CMK (cell line): ENCODE measurements around the gene OSBP2.

Source experiments
- DNase-seq: peaks from one replicate; pipeline ENCODE4 v3.0.0-alpha.2; 2010; ENCODE audit warnings: low read depth

Gene OSBP2

DNA sequence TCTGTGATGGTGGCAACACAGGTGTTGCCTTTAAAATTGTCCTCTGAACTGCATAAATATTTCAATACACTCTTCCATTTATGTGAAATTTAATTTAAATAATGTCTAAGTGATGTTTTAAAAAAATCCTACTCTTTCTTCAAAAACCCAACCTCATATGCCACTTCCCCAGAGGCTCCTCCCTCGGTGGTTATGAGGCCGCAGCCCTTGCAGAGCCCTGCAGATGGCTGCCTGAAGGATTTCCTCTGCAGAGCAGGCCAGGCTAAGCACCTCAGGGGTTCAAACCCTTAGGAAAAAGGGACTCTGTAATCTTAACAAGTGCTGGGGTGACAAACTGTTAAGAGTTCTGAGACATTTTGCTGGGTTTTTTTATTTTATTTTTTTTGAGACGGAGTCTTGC, 248.7 kb downstream of the OSBP2 start:
- DNase-seq, result no peak

DNA sequence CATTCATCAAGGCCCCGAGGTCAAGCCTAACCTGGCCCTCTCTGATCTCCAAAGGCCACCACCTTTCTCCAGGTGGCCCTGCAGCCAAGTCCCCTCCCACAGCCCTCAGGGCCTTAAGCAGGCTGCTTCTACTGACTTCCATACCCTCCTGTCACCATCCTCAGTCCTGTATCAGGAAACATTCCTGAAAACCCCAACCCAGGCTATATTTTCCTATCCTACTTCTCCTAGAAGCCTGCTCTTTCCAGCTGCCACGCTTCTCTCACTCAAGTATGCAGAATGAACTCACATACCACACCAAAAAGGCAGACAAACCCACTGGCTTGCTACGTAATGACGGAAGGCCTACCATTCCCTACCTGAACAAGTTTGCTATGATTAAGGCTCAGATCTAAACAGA, 250.3 kb downstream of the OSBP2 start:
- no peak for DNase-seq

DNA sequence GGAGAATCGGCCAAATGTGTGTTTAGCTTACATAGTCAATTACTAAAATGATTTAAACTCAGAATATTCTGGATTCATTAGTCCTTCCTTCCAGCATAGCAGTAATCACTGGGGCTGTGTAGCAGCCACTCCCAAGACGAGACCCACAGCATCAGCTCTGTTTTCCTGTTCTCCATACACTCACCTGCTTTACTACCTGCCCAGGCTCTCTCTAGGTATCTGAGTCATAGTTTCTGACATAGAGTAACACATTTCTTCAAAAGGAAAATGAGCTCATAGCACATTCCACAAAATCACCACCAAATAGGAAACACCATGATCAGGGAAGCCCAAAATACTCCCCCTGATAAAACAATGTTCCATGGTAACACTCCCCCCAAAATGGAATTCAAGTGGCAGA, 251.0 kb downstream of the OSBP2 start:
- no peak for DNase-seq

DNA sequence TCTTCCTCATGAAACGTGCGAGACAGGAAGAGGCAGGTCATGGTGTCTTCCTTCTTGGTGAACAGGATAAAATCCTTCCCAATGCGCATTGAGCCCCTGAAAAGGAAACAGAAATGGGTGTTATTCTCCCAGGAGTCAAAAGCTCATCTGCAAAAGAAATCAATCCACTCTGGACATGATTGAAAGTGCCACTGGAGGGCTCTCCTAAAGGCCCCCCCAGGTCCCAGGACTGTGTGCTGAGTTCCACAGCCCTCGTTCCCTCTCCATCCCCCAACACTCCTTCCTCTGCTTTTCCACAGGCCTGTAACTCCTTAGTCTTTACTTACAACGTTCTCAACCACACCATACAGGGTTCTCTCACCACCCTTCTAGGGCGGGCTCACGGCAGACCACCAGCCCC, 251.7 kb downstream of the OSBP2 start:
- no peak for DNase-seq

DNA sequence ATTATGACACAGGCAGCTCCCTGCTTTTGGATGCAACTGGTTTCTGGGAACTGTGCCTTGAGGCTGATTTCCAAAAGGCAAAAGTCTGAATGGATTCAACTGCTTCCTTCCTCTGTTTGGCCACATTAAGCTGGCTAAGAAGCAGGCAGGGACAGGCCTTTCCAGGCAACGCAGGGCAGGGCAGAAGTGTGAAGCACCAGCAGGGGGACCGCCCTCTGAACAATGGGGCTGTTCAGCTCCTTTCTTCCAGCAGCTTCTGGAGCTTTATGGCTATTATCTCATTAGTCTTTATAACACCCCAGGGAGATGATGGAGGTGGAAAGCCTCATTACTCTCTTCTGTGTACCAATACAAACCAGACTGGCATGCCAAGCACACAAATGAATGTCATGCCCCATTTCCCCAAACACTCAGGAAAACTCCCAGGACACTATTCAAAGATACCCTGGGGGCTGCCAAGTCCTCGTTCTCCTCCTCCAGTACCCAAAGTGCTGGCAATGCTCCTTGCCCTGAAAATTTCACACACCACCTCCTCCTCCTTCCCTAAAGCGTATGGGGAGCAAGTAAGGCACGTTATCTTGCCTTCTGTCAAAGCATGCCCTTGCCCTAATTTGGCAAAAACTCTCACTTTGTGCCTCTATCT, 252.6 kb downstream of the OSBP2 start:
- no peak for DNase-seq

DNA sequence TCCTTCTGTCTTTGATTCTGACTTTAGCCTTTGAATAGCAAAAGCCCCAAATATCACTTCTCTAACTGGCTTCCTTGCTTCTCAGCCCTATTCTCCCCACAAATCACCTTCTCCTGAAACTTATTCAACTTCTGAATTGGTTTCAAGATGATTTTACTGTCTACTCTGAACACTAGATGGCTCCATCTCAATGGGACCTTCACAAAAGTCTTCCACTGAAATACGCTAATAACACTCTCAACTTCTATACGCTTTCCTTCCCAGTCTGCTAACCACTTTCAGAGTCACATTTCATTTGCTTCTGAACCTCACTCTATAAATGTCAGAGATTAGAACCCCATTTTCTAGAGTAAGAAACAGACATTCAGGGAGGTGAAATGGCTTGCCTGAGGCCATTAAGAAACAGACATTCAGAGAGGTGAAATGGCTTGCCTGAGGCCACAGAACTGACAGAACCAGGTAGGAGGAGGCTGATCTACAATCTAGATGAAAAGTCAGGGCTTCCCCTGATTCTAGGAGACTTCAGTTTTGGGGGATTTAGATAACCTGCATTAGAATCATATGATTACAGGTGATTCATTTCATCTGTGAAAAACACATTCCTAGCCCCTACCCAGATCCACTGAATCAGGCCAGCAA, 253.3 kb downstream of the OSBP2 start:
- DNase-seq, result no peak

DNA sequence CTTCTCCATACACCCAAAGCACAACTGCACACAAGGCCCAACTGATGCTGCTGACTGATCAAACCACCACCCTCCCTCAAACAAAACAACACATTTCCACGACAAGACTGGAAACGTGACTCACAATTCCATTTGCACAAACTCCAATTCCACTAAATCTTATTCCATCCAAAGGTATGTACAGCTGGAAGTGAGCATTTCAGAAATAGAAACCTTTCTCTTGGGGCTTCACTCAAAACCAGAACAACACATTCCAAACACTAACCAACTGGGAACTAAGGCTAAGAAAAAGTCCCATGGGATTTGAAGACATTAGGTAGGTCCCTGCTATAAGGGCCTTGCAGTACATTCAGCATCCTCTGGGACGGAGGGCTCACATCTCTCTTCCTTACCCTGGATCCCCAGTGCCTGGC, 254.3 kb downstream of the OSBP2 start:
- DNase-seq, result no peak

DNA sequence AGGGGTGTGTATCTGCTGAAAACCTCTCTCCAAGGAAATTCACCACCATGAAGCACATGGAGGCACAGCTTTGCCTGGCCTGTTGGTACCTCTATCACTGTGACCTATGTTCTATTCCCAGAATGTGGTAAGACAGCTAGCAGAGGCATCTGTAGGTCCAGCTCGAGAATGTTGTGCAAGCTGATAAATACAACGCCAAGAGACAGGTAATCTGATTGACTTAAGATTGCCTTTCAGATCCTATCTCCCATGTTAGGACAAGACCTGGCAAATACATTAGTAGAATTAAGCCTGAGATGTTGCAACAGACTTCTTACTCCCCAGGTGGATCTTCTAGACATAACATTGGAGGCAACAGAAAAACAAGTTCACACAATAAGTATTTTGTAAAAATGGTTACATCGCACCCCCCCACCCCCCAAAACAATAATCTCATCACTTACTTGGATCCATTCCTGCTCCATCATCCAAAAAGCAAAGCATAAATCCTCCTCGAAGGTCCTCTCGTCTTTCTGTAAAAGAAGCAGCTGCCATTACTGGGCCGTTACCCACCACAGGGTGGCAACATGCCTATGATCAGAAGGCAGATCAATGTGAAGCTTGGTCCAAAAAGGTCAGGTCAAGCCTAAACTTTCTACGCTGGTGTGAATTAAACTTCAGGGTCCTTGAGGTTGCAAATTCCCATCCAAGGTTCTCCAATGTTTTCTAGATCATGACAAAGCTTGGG, 255.4 kb downstream of the OSBP2 start:
- DNase-seq, result no peak

DNA sequence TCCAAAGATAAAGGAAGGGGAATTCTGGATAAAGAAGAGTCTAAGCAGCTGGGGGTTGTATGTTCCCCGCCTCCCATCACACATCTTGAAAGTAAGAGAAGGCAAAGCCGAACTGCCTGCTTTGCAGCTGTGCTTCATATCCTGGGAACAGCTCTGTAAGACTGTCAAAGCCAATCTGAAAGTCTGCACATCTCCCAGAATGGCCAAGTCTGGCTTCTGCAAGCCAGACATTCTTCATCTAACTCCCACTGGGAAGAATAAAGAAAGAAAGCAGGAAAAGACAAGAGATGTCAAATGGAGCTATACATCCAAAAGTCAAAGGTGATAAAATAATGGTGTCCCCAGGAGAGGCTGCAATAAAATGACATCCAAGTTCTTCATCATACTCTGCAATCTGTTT, 258.5 kb downstream of the OSBP2 start:
- DNase-seq, result no peak

DNA sequence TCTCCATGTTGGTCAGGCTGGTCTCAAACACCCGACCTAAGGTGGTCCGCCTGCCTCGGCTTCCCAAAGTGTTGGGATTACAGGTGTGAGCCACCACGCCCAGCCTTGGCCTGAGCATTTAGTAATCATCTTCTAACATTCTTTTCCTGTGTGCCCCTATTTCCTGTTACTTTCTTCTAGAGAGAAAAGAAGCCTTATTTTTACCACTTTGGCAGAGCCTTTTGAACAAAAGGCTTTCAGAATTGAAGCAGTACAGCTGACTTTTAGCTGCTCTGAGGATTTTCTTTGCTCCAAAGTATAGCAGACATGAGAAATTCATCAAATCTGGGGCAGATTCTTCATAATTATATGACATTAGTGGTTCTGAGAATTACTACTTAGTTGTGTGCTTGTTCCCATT, 260.5 kb downstream of the OSBP2 start:
- DNase-seq, result no peak
